ENCODE results near the gene LCLAT1. TPM values are rescaled to one million over a fixed set of nuclear protein-coding genes. Genes with fewer than 3 reads are reported as not detected.

Gene LCLAT1
- polyA plus RNA-seq, 1 donor (not counting 4 experiments of a cell fraction or from before 2014, with no cell fraction given) = 17.1 TPM

DNA sequence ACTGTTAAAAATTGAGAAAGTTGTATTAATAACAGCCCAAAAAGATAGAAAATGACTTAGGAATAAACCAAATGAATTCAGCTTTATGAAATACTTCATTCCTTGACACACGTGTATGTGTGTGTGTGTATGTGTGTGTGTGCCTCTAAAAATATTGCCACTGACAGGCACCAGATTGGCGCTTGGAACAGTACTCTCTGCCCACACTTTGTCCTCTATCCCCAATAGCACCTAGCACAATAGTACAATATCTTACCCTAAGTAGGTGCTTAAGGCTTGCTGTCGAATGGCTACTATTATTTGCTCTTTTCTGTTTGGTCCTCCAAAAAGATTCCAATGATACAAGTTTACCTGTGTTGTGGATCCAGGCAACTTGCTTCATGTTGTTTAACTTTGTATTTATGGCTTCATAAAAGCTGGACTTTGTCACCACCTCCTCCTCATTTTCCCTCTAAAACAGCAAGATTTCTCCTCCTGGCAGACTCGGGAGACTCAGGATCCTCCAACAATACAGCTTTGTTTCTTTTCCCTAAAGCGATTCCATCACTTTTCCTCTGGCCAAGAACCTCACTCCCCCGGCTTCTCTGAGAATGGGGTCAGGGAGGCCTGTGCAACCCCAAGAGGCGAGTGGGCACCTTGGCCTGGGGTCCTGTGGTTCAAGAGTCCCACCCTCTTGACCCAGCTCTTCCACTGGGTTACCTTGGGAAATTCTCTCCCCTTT, 43.3 kb upstream of the LCLAT1 start:
- H3K36me3 ChIP-seq (ENCODE audit: control insufficient read depth in 2 of 2, extremely low read depth in 1 of 2, insufficient read depth in 2 of 2, low read length in 2 of 2) = no peaks in the 10 kb centered on the region
- peaks cover under 1% of the 10 kb centered on the region for H3K4me1 ChIP-seq (ENCODE audit: control insufficient read depth, extremely low read depth, insufficient read depth, low read length)
- H3K9me1 ChIP-seq (ENCODE audit: control insufficient read depth, extremely low read depth, insufficient read depth, low read length) = no peaks in the 10 kb centered on the region
- FAIRE-seq (no peak), DNase-seq (ENCODE audit: low read depth, low spot score) (no peak)
- H3K4me2 ChIP-seq (ENCODE audit: control insufficient read depth, extremely low read depth, insufficient read depth, low read depth, low read length) = no peak overlapping the region
- no peaks in the 10 kb centered on the region for H3K79me2 ChIP-seq (ENCODE audit: control insufficient read depth, insufficient read depth, low read length)
- H3K27ac ChIP-seq (ENCODE audit: control insufficient read depth, insufficient read depth, low read length) = no peak overlapping the region
- H3K27me3 ChIP-seq (ENCODE audit: control insufficient read depth, extremely low read depth, insufficient read depth, low read length) = peaks cover 4% of the 10 kb centered on the region
- H3K9ac ChIP-seq (ENCODE audit: control insufficient read depth, extremely low read depth, insufficient read depth, low read length) = no peak overlapping the region
- no peak for TF ChIP-seq EZH2 (IDR thresholded peaks at IDR 0.05; ENCODE audit: low read length)
- TF ChIP-seq, protein P1, sequence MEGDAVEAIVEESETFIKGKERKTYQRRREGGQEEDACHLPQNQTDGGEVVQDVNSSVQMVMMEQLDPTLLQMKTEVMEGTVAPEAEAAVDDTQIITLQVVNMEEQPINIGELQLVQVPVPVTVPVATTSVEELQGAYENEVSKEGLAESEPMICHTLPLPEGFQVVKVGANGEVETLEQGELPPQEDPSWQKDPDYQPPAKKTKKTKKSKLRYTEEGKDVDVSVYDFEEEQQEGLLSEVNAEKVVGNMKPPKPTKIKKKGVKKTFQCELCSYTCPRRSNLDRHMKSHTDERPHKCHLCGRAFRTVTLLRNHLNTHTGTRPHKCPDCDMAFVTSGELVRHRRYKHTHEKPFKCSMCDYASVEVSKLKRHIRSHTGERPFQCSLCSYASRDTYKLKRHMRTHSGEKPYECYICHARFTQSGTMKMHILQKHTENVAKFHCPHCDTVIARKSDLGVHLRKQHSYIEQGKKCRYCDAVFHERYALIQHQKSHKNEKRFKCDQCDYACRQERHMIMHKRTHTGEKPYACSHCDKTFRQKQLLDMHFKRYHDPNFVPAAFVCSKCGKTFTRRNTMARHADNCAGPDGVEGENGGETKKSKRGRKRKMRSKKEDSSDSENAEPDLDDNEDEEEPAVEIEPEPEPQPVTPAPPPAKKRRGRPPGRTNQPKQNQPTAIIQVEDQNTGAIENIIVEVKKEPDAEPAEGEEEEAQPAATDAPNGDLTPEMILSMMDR (optimal IDR thresholded peaks at IDR 0.05 in 1 of 3, IDR thresholded peaks at IDR 0.05 in 1 of 3, conservative IDR thresholded peaks at IDR 0.05 in 1 of 3; ENCODE audit: extremely low read depth in 1 of 3, insufficient read depth in 2 of 3, low read length in 3 of 3) = no peak
- H3K9me3 ChIP-seq (ENCODE audit: control insufficient read depth, low read depth, low read length) = no peaks in the 10 kb centered on the region
- H2AFZ ChIP-seq (ENCODE audit: control insufficient read depth, low read length) = no peak overlapping the region
- no peak overlapping the region for H3K4me3 ChIP-seq (ENCODE audit: control insufficient read depth in 2 of 3, extremely low read depth in 1 of 3, insufficient read depth in 2 of 3, low read depth in 1 of 3, low read length in 3 of 3)
- H4K20me1 ChIP-seq (ENCODE audit: control insufficient read depth, extremely low read depth, insufficient read depth, low read length) = no peaks in the 10 kb centered on the region
- dilution Hi-C loops (cut with MboI; ENCODE audit: extremely low pct_ligation_motif_present, low sequenced_read_pairs) = no loop called here

DNA sequence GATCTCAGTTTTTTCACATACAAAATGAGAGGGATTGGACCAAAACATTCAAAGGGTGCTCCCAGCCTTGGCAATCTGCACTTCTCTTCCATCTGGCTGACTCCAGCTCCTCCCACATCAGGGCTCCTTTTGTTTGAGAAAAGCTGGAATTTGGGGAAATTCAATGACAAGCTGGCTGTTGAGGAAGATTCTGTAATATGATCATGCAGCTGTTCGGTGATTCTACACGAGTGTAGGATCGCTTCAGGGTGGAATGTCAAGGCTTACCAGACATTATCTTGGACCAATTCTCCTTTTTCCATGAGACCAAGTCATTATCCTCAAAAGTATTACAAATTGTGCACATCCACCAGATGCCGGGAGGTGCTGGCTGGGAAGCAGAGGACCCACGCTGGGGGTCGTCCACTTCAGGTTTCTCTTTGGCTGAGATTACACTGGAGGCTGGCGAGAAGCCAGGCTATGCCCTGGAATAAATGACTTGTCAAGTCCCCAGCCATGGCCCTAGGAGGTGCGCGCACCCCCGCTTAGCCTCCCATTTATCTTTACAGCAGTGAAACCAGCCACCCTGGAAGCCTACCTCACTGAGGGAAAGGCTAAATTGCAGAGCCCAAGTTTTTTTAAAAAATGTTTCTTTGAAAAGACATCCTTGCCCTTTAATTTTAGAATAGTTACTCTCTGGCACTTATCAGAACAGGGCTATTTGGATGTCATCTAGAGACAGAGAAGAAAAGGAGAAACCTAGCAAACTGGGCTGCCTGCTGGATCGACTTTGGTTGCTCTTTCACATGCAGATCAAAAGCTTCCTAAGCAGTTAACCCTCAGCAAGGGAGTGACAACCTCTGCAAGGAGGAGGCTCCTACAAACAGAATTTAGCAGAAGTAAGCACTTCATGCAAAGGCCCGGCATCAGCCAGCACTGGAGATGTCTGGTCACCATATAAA, 42.5 kb upstream of the LCLAT1 start:
- FAIRE-seq (no peak), DNase-seq (ENCODE audit: low read depth, low spot score) (no peak)
- Histone ChIP-seq H3K9me1 (ENCODE audit: control insufficient read depth, extremely low read depth, insufficient read depth, low read length) (no peaks in the 10 kb centered on the region), H3K79me2 (ENCODE audit: control insufficient read depth, insufficient read depth, low read length) (no peaks in the 10 kb centered on the region), H3K4me1 (ENCODE audit: control insufficient read depth, extremely low read depth, insufficient read depth, low read length) (no peaks in the 10 kb centered on the region), H3K27ac (ENCODE audit: control insufficient read depth, insufficient read depth, low read length) (no peak overlapping the region), H3K4me2 (ENCODE audit: control insufficient read depth, extremely low read depth, insufficient read depth, low read depth, low read length) (no peak overlapping the region), H3K4me3 (ENCODE audit: control insufficient read depth in 2 of 3, extremely low read depth in 1 of 3, insufficient read depth in 2 of 3, low read depth in 1 of 3, low read length in 3 of 3) (no peak overlapping the region), H3K9me3 (ENCODE audit: control insufficient read depth, low read depth, low read length) (no peaks in the 10 kb centered on the region), H2AFZ (ENCODE audit: control insufficient read depth, low read length) (no peak overlapping the region), H3K36me3 (ENCODE audit: control insufficient read depth in 2 of 2, extremely low read depth in 1 of 2, insufficient read depth in 2 of 2, low read length in 2 of 2) (no peaks in the 10 kb centered on the region), H3K27me3 (ENCODE audit: control insufficient read depth, extremely low read depth, insufficient read depth, low read length) (peaks cover 4% of the 10 kb centered on the region), H3K9ac (ENCODE audit: control insufficient read depth, extremely low read depth, insufficient read depth, low read length) (no peak overlapping the region), H4K20me1 (ENCODE audit: control insufficient read depth, extremely low read depth, insufficient read depth, low read length) (no peaks in the 10 kb centered on the region)
- dilution Hi-C loops (cut with MboI; ENCODE audit: extremely low pct_ligation_motif_present, low sequenced_read_pairs) = no loop called here
- TF ChIP-seq, protein P1 (optimal IDR thresholded peaks at IDR 0.05 in 1 of 3, IDR thresholded peaks at IDR 0.05 in 1 of 3, conservative IDR thresholded peaks at IDR 0.05 in 1 of 3; ENCODE audit: extremely low read depth in 1 of 3, insufficient read depth in 2 of 3, low read length in 3 of 3) = no peak
- no peak for TF ChIP-seq EZH2 (IDR thresholded peaks at IDR 0.05; ENCODE audit: low read length)
